HG02943 (cell line): Measurements from ENCODE around the gene COL18A1.

Experiments used
- ATAC-seq: cut with Tn5 transposase; IDR thresholded peaks from one replicate; pipeline ENCODE4 v1.9.1; 2021; ENCODE audit warnings: mild to moderate bottlenecking, low read depth, moderate library complexity; ENCODE audit not compliant: unreplicated experiment

The COL18A1 gene

DNA sequence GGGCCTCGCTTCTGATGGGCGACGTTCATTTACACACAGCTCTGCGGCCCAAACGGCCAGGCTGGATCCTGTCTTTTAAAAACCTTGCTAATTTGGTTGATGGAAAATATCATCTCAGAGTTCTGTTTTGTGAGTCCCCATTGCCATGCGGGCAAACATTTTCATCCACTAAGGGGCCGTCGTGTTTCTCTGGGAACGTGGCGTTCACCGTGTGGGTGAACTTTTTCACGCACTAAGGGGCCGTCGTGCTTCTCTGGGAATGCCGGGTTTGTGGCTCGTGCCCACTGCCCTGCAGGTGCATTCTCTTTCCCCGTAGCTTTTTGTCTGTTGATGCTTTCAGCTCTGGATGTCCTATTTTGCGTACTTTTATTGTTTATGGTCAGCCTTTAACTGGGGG lies 6.8 kb downstream of the COL18A1 start:
- ATAC-seq, result no peak

GRCh38 chr21:45412491-45412890 lies 7.5 kb downstream of the COL18A1 start:
- no peak for ATAC-seq

DNA sequence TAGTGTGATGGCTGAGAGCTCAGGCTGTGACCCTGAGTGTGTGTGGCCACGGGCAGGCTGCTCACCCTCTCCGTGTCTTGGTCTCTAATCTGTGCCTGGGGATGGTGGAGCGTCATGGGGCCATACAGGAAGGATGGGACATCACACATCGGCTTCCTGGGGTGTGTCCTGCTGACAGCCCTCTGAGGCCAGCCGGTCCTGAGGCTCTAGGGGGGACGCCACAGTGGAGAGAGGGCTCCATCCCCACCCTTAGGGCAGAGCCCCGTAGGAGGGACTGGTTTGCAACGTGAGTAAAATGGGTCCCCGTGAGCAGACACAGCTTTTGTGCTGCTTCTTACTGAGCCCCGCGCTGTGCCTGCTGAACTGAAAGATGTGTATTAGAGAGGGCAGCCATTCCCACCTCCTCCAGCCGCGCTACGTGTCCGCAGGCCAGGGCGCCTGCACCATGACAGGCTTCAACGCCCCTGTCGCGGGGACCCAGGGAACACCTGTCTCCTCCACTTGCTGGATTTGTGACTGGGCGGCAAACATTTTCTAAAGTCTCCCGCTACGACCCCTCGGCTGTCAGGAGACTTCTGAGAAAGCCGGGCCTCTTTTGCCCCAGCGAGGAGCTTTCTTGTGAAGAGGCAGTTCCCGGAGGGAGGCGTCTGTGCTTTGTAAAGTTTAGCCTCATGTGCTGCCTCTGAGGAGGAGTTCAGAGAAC lies 8.1 kb downstream of the COL18A1 start:
- ATAC-seq, result no peak

DNA sequence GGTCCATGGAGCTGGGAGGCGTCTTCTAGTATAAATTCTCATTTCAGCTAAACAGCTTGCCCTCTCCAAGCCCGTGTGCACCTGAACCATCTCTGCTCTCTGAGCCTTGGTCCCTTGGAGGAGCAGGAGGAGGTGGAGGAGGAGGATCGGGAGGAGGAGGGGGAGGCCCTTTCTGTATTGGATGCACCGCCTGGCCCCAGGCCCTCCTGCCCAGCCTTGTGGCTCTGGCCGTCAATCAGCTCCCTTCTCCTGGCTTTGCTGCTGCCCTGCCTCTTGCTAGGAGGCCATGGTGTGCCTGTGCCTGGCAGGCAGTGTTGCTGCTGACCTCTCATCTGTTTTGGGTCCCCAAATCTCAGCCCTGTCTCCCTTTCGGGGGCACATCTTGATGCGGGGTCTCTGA lies 9.0 kb downstream of the COL18A1 start:
- no peak for ATAC-seq

GRCh38 chr21:45414396-45415187 lies 9.6 kb downstream of the COL18A1 start:
- no peak for ATAC-seq

GRCh38 chr21:45415188-45415942 lies 10.4 kb downstream of the COL18A1 start:
- no peak for ATAC-seq

DNA sequence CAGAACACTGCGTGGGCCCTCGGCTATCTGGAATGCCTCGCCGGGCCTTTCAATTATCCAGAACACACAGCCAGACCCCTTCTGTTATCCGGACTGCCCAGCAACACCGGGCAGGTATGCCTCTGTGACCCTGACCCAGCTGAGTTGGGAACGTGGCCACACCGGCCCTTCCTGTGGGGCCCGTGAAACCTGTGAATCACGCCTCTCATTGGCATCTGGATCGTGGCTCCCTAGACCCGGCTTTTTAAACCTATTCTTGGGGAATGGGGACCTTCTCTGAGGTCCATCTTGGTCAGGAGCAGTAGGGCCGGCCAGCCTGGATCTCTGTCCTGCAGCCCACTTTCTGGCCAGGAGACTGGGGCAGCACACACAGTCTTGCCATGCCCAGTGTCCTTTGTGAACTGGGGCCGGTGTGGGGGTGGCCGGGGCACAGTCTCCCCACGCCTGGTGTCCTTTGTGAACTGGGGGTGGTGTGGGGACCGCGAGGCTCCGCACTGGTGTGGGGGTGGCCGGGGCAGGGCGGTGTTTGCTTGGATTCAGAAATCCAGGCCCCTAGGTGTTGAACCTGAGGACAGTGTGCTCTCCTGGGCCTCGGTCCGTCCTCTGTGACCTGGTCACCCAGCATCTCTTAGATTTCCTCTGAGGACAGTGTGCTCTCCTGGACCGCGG lies 11.1 kb downstream of the COL18A1 start:
- ATAC-seq, result no peak

DNA sequence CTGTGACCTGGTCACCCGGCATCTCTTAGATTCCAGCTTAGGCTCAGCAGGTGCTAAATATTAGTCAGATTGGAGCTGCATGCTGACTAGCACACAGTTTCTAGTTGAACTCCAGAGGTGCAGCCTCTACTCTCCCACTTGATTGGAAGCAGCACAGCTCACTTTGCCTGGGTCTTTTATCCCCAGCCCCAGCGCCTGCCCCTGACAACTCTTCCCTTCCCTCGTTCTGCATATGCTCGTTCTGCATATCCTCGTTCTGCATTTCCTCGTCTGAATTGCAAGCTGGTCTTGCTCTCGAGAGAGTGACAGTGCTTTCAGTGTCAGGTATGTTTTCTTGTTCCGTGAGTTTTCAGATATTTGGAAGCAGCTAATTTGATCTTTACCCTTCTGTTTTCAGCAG lies 11.7 kb downstream of the COL18A1 start:
- no peak for ATAC-seq

GRCh38 chr21:45417256-45417950 lies 12.4 kb downstream of the COL18A1 start:
- ATAC-seq, result no peak

- ATAC-seq, result no peak
These were observed 13.0 kb downstream of the COL18A1 start for GRCh38 chr21:45417951-45418300.

DNA sequence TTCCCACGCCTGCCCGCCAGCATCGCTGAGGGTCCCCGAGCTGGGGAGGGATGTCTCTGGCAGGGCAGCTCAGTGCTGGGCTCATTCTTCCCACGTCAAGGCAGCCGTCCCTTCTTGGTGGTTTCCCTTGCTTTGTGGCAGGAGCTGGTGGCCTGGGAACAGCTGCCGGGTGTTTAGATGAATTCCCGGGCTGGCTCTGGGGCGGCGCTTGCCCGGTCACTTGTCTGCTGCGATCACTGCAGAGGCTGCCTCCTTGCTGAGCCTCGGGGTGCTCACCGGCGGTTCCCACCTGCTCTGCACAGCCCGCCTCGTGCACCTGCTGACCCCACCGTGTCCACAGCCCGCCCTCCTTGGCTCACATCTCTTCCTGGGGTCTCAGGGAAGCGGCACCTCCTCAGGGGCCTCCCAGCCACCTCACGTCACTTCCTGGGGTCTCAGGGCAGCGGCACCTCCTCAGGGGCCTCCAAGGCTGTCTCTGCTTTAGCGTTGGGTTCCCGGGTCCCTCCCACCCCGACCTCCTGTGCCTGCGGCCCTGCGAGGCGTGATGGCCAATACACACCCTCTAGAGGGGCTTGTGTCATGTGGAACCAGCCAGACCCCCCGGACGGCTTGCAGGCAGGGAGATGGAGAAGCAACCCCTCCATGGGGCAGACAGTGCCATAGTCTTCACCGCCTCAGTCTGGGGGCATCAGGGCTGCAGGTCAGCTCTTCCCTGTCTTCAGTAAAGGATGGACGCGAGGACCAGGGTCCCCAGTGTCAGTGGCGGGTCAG lies 13.5 kb downstream of the COL18A1 start:
- ATAC-seq, result no peak

DNA sequence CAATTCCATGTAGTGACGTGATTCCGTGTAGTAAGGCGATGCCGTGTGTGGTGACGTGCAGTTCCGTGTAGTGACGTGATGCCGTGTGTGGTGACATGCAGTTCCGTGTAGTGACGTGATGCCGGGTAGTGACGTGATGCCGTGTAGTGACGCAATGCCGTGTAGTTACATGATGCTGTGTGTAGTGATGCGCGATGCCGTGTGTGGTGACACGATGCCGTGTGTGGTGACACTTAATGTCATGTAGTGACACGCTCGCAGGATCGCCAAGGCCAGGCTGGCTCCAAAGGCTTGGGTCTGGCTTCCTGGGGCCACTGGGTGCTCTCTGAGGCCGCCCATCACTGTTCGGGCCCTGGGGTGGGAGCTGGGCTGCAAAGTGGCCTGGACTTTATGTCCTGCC lies 14.2 kb downstream of the COL18A1 start:
- no peak for ATAC-seq

GRCh38 chr21:45420061-45421041 lies 15.4 kb downstream of the COL18A1 start:
- ATAC-seq, result no peak

DNA sequence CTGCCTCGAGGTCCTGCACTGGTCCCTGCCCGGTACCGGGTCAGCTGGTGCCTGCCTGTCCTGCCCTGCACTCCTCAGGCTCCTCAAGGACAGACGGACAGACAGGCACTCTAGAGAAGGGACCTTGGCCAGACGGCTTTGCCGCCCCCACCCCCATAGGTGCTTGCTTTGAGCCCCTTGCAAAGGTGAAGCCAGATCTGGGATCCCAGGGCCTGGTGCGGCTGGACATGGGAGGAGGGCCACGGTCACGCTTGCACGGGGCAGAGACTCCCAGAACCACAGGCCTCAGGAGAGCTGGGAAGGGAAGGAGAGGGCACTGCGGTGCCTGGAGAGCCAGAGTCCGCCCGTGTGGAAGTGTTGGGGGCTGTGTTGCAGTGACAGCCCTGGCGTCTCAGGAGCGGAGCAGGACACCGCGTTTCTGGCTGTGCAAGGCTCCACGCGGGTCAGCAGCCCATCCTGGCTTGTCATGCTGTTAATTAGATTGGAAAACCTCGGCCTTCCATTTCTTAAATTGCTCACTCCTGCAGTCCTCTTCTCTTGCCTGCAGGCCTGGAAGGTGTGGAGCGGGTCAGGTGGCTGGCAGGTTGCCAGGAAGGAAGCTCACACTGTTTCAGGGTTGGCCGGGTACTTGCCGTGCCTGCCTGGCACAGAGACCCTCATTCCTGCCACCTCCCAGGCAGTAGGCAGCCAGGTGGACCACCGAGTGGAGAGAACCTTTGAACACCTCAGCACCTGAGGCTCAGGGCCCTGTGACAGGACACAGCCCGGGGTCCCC lies 16.3 kb downstream of the COL18A1 start:
- no peak for ATAC-seq

- no peak for ATAC-seq
These were observed 17.1 kb downstream of the COL18A1 start for GRCh38 chr21:45421846-45422775.

DNA sequence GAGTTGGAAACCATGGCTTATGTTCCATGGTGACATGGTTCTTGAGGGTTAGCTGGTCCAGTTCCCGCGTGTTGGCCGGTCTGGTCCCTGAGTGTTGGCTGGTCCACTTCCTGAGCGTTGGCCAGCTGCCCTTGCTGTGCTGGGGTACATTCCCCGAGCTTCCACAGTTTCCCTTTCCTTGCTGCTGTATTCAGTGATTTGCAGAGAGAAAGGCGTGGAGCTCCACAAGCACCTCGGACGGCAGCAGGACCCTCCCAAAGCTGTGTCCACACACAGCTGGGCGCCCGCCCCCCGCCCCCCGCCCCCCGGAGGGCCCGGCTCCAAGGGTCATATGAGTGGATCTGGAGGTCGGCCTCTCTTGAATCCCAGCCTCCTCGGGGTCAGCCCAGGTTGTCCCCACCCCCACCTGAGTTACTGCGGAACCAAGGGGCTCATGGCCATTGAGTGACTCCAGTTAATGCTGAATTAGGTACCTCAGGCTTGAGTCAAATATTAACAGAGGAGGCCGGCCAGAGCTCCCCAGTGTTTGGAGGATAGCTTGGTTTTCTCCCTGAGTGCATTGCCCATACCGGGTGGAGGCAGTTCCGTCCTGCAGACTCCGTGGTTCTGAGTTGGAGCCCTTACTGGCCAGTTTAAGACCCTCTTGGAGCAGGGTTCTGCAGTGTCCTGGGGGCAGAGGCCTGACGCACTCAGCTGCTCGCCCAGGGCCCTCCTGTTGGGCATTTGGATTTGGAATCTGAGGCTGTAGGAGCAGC lies 18.4 kb downstream of the COL18A1 start:
- no peak for ATAC-seq
